ENCODE measurements around the gene C2CD4B. TPM values are rescaled to one million over a fixed set of nuclear protein-coding genes. Genes with fewer than 3 reads are reported as not detected.

Gene C2CD4B
- total and polyA plus RNA-seq, 8 donors: 1.1 to 5.1 (median 2.9) TPM

GRCh38 chr15:62147149-62147548 lies 17.9 kb downstream of the C2CD4B start:
- ATAC-seq (no peak), DNase-seq (no peak)
- TF ChIP-seq CTCF (IDR thresholded peaks at IDR 0.05): no peak
- Histone ChIP-seq H3K27ac (no peak overlapping the region), H3K27me3 (no peaks in the 10 kb centered on the region), H3K4me1 (peaks cover 0 to 2% of the 10 kb centered on the region in 2 donors), H3K36me3 (no peaks in the 10 kb centered on the region), H3K4me3 (no peak overlapping the region), H3K9me3 (no peaks in the 10 kb centered on the region)
- intact Hi-C loops (cut with DNase I): no loop called here

- H3K4me3 ChIP-seq: no peak overlapping the region
- H3K9me3 ChIP-seq: no peaks in the 10 kb centered on the region
- ATAC-seq: peak; percentile 36
- no peaks in the 10 kb centered on the region for H3K27me3 ChIP-seq
- H3K27ac ChIP-seq: no peak overlapping the region
- no peaks in the 10 kb centered on the region for H3K4me1 ChIP-seq
- TF ChIP-seq CTCF (IDR thresholded peaks at IDR 0.05): no peak
- no peak for DNase-seq
- H3K36me3 ChIP-seq: no peaks in the 10 kb centered on the region
- intact Hi-C loops (cut with DNase I): no loop called here
Observed at GRCh38 chr15:62145015-62145735, 19.9 kb downstream of the C2CD4B start.

GRCh38 chr15:62142736-62143135 lies 22.3 kb downstream of the C2CD4B start:
- intact Hi-C loops (cut with DNase I): no loop called here
- DNase-seq: no peak
- H3K4me3 ChIP-seq: no peak overlapping the region
- TF ChIP-seq CTCF (IDR thresholded peaks at IDR 0.05): no peak
- ATAC-seq: no peak
- no peaks in the 10 kb centered on the region for H3K36me3 ChIP-seq
- no peaks in the 10 kb centered on the region for H3K9me3 ChIP-seq
- no peaks in the 10 kb centered on the region for H3K27me3 ChIP-seq
- H3K4me1 ChIP-seq: no peaks in the 10 kb centered on the region
- H3K27ac ChIP-seq: no peak overlapping the region

- Histone ChIP-seq H3K27ac (no peak overlapping the region), H3K27me3 (no peaks in the 10 kb centered on the region), H3K4me3 (no peak overlapping the region), H3K4me1 (no peaks in the 10 kb centered on the region), H3K36me3 (no peaks in the 10 kb centered on the region), H3K9me3 (no peaks in the 10 kb centered on the region)
- no peak for DNase-seq
- intact Hi-C loops (cut with DNase I): no loop called here
- no peak for TF ChIP-seq CTCF (IDR thresholded peaks at IDR 0.05)
- no peak for ATAC-seq
Observed at GRCh38 chr15:62141643-62142588, 23.2 kb downstream of the C2CD4B start.

GRCh38 chr15:62141200-62141599 lies 23.9 kb downstream of the C2CD4B start:
- Histone ChIP-seq H3K27ac (no peak overlapping the region), H3K36me3 (no peaks in the 10 kb centered on the region), H3K9me3 (no peaks in the 10 kb centered on the region), H3K27me3 (no peaks in the 10 kb centered on the region), H3K4me1 (no peaks in the 10 kb centered on the region), H3K4me3 (no peak overlapping the region)
- no peak for DNase-seq
- no peak for ATAC-seq
- no peak for TF ChIP-seq CTCF (IDR thresholded peaks at IDR 0.05)
- intact Hi-C loops (cut with DNase I): no loop called here
